ENCODE measurements around the gene THAP4. TPM values are rescaled to one million over a fixed set of nuclear protein-coding genes. Genes with fewer than 3 reads are reported as not detected.

The THAP4 gene
- total and polyA plus RNA-seq, 2 of the 13 experiments (the other 11 are each of a cell fraction or from before 2014, with no cell fraction given), result 59.7 to 75.7 TPM

DNA sequence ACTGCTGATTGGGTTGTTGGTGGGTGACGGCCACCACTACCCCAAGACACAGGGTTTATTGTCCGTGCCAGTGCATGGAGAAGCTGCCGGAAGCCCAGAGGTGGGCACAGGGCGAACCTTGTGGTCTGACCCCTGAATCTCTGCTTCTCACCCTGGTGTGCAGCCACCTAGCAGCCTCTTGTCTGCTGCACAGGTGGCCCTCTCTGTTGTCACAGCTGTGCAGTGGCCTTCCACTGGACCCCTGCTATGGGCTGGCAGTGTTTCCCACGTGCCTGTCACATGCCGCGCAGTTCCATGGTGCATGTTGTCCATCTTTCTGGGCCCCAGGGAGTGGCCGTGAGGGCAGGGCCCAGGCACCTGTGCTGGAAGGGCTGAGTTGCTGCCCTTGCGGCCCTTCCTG, 15.8 kb upstream of the THAP4 start:
- Histone ChIP-seq H3K36me3 (replicated peaks in 1 of 2; ENCODE audit: control insufficient read depth in 1 of 2, insufficient read depth in 2 of 2, low read length in 2 of 2) (peaks cover 28 to 58% of the 10 kb centered on the region in 2 experiments), H3K4me1 (ENCODE audit: insufficient read depth, low read length) (peaks cover 47% of the 10 kb centered on the region), H4K20me1 (ENCODE audit: insufficient read depth, low read length) (no peaks in the 10 kb centered on the region), H3K27me3 (ENCODE audit: control insufficient read depth in 1 of 2, insufficient read depth in 2 of 2, low read length in 2 of 2) (no peaks in the 10 kb centered on the region), H2AFZ (ENCODE audit: low read length) (no peak overlapping the region), H3K9me3 (ENCODE audit: low read length) (no peaks in the 10 kb centered on the region), H3K4me3 (replicated peaks in 1 of 3; ENCODE audit: insufficient read depth in 1 of 3, low read depth in 2 of 3, low read length in 3 of 3) (no peak overlapping the region), H3K79me2 (ENCODE audit: insufficient read depth, low read length) (peaks cover 56% of the 10 kb centered on the region), H3K4me2 (ENCODE audit: low read depth, low read length) (0 out of 2 replicates have a peak overlapping the region, but pooled peaks have one; percentile 48), H3K27ac (ENCODE audit: extremely low read length, insufficient read depth, low read length) (peak overlapping the region; percentile 64), H3K9ac (ENCODE audit: insufficient read depth, low read depth, low read length) (0 out of 2 replicates have a peak overlapping the region, but pooled peaks have one; percentile 51)
- POLR2A ChIA-PET, result no interaction called here
- CTCF ChIA-PET (ENCODE audit: low intra/inter-chr PET ratio, low total read pairs), result no interaction called here
- intact Hi-C loops (cut with micrococcal nuclease; ENCODE audit: unreplicated experiment) (no loop called here), in situ Hi-C loops (cut with HindIII; ENCODE audit: extremely low pct_ligation_motif_present, low pct_unique_long_range_greater_than_20kb) (no loop called here)
- FAIRE-seq (no peak), ATAC-seq (peak; percentile 15), DNase-seq (ENCODE audit: low spot score) (no peak)
- 98% methylated on average over 4 of the region's 9 CpGs for whole genome bisulfite sequencing (ENCODE audit: low lambda C conversion rate)
- BruUV-seq (replicated peaks), result no TSS peak
- TF ChIP-seq ZNF549 (CRISPR knock-in tag; IDR thresholded peaks at IDR 0.05) (no peak), FOXJ3 (CRISPR knock-in tag; IDR thresholded peaks at IDR 0.05; ENCODE audit: borderline replicate concordance) (no peak), ZNF552 (CRISPR knock-in tag; IDR thresholded peaks at IDR 0.05; ENCODE audit: borderline replicate concordance) (no peak), ZNF563 (CRISPR knock-in tag; IDR thresholded peaks at IDR 0.05) (0 out of 2 replicates have a peak, but pooled peaks have one; percentile 3), YY1 (IDR thresholded peaks at IDR 0.05; ENCODE audit: insufficient read depth, insufficient replicate concordance, low read depth, low read length) (no peak), TMF1 (CRISPR knock-in tag; IDR thresholded peaks at IDR 0.05; ENCODE audit: low read depth) (no peak), TCF7 (IDR thresholded peaks at IDR 0.05; ENCODE audit: low read depth) (no peak), ZNF547 (CRISPR knock-in tag; IDR thresholded peaks at IDR 0.05) (0 out of 2 replicates have a peak, but pooled peaks have one; percentile 10), ZNF788 (CRISPR knock-in tag; IDR thresholded peaks at IDR 0.05; ENCODE audit: borderline replicate concordance) (no peak), ZSCAN21 (CRISPR knock-in tag; IDR thresholded peaks at IDR 0.05; ENCODE audit: borderline replicate concordance) (0 out of 2 replicates have a peak, but pooled peaks have one; percentile 31), ZC3H13 (CRISPR knock-in tag; IDR thresholded peaks at IDR 0.05) (0 out of 2 replicates have a peak, but pooled peaks have one; percentile 16), FOXC1 (CRISPR knock-in tag; IDR thresholded peaks at IDR 0.05; ENCODE audit: borderline replicate concordance) (no peak), EHMT2 (IDR thresholded peaks at IDR 0.05; ENCODE audit: borderline replicate concordance, low read depth, low read length) (no peak), PAWR (CRISPR knock-in tag; IDR thresholded peaks at IDR 0.05; ENCODE audit: borderline replicate concordance) (no peak), ZNF10 (CRISPR knock-in tag; IDR thresholded peaks at IDR 0.05; ENCODE audit: borderline replicate concordance, low read depth) (no peak), KDM5B (CRISPR knock-in tag; IDR thresholded peaks at IDR 0.05; ENCODE audit: borderline replicate concordance) (0 out of 2 replicates have a peak, but pooled peaks have one; percentile 32)
- TF ChIP-seq, protein P1, sequence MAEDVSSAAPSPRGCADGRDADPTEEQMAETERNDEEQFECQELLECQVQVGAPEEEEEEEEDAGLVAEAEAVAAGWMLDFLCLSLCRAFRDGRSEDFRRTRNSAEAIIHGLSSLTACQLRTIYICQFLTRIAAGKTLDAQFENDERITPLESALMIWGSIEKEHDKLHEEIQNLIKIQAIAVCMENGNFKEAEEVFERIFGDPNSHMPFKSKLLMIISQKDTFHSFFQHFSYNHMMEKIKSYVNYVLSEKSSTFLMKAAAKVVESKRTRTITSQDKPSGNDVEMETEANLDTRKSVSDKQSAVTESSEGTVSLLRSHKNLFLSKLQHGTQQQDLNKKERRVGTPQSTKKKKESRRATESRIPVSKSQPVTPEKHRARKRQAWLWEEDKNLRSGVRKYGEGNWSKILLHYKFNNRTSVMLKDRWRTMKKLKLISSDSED (CRISPR knock-in tag; IDR thresholded peaks at IDR 0.05), result no peak
- TF ChIP-seq, protein P2, sequence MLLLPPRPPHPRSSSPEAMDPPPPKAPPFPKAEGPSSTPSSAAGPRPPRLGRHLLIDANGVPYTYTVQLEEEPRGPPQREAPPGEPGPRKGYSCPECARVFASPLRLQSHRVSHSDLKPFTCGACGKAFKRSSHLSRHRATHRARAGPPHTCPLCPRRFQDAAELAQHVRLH (CRISPR knock-in tag; IDR thresholded peaks at IDR 0.05; ENCODE audit: borderline replicate concordance, low read depth), result no peak
- TF ChIP-seq, protein P3, sequence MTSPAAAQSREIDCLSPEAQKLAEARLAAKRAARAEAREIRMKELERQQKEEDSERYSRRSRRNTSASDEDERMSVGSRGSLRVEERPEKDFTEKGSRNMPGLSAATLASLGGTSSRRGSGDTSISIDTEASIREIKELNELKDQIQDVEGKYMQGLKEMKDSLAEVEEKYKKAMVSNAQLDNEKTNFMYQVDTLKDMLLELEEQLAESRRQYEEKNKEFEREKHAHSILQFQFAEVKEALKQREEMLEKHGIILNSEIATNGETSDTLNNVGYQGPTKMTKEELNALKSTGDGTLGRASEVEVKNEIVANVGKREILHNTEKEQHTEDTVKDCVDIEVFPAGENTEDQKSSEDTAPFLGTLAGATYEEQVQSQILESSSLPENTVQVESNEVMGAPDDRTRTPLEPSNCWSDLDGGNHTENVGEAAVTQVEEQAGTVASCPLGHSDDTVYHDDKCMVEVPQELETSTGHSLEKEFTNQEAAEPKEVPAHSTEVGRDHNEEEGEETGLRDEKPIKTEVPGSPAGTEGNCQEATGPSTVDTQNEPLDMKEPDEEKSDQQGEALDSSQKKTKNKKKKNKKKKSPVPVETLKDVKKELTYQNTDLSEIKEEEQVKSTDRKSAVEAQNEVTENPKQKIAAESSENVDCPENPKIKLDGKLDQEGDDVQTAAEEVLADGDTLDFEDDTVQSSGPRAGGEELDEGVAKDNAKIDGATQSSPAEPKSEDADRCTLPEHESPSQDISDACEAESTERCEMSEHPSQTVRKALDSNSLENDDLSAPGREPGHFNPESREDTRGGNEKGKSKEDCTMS (CRISPR knock-in tag; conservative IDR thresholded peaks at IDR 0.05), result no peak
- TF ChIP-seq, protein P4, sequence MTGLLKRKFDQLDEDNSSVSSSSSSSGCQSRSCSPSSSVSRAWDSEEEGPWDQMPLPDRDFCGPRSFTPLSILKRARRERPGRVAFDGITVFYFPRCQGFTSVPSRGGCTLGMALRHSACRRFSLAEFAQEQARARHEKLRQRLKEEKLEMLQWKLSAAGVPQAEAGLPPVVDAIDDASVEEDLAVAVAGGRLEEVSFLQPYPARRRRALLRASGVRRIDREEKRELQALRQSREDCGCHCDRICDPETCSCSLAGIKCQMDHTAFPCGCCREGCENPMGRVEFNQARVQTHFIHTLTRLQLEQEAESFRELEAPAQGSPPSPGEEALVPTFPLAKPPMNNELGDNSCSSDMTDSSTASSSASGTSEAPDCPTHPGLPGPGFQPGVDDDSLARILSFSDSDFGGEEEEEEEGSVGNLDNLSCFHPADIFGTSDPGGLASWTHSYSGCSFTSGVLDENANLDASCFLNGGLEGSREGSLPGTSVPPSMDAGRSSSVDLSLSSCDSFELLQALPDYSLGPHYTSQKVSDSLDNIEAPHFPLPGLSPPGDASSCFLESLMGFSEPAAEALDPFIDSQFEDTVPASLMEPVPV (CRISPR knock-in tag; IDR thresholded peaks at IDR 0.05), result no peak
